Lower lobe of right lung (tissue), 2 donors: ENCODE results near the gene THUMPD3. TPM values are rescaled to one million over a fixed set of nuclear protein-coding genes. Genes with fewer than 3 reads are reported as not detected.

Experiments
- ATAC-seq, 2 donors: fragments of 200-7000 bp; cut with Tn5 transposase; one replicate each; pipeline ENCODE4 v1.9.1; 2020 to 2022; ENCODE audit warnings: mild to moderate bottlenecking in 2 of 2, moderate library complexity in 2 of 2
- DNase-seq: peaks from one replicate; pipeline ENCODE4 v3.0.0-alpha.2; 2020
- H3K27ac ChIP-seq: fragments of 200-600 bp; one replicate; pipeline ENCODE4 v1.8.0; 2022
- H3K27me3 ChIP-seq: fragments of 200-600 bp; one replicate; pipeline ENCODE4 v1.8.0; 2022; ENCODE audit warnings: low read depth
- H3K36me3 ChIP-seq: fragments of 200-600 bp; one replicate; pipeline ENCODE4 v1.8.0; 2022; ENCODE audit warnings: mild to moderate bottlenecking
- H3K4me1 ChIP-seq: fragments of 200-600 bp; one replicate; pipeline ENCODE4 v1.8.0; 2022
- H3K4me3 ChIP-seq: fragments of 200-600 bp; one replicate; pipeline ENCODE4 v1.8.0; 2022; ENCODE audit warnings: mild to moderate bottlenecking
- H3K9me3 ChIP-seq: fragments of 200-600 bp; one replicate; pipeline ENCODE4 v1.8.0; 2022
- CTCF ChIP-seq: fragments of 200-600 bp; IDR thresholded peaks from one replicate; pipeline ENCODE4 v1.8.0; 2022; ENCODE audit warnings: antibody characterized with exemption, mild to moderate bottlenecking
- intact Hi-C: fragments of 100-400 bp; cut with DNase I; formaldehyde crosslinking; loops from one replicate; pipeline ENCODE4 v1.11.0; 2022
- total RNA-seq: library from RNA; stranded (reverse); fragmentation: NEBNext Ultra II Directional; extraction: Animal tissue kit (Norgen Biotek cat#: 25700); gene quantifications from one replicate; pipeline ENCODE4 v1.2.1, GENCODE V29; 2021
- donor health status: DM: no; HTN: yes; CAD: no; lungs with severe emphysema.

THUMPD3 gene
- total RNA-seq, 1 donor from 2014 or later = 29.2 TPM

GRCh38 chr3:9327578-9327977 is 35.3 kb upstream of the THUMPD3 start:
- TF ChIP-seq CTCF = no peak

GRCh38 chr3:9330166-9330703 is 32.6 kb upstream of the THUMPD3 start:
- no peaks in the 10 kb centered on the region for H3K9me3 ChIP-seq
- DNase-seq = no peak
- H3K27ac ChIP-seq = no peak overlapping the region
- no peak for ATAC-seq
- no peak overlapping the region for H3K4me3 ChIP-seq
- no peak for TF ChIP-seq CTCF
- no peaks in the 10 kb centered on the region for H3K4me1 ChIP-seq
- H3K36me3 ChIP-seq = no peaks in the 10 kb centered on the region
- H3K27me3 ChIP-seq = no peaks in the 10 kb centered on the region
- intact Hi-C loops = no loop called here

More at GRCh38 chr3:9327578-9327977, 35.3 kb upstream of the THUMPD3 start:
- Histone ChIP-seq H3K27me3 (no peaks in the 10 kb centered on the region), H3K4me1 (no peaks in the 10 kb centered on the region), H3K4me3 (no peak overlapping the region), H3K9me3 (no peaks in the 10 kb centered on the region), H3K27ac (no peak overlapping the region), H3K36me3 (no peaks in the 10 kb centered on the region)
- ATAC-seq = no peak
- DNase-seq = no peak
- intact Hi-C loops = no loop called here

- TF ChIP-seq CTCF = no peak
- ATAC-seq = no peak
- H3K4me1 ChIP-seq = no peaks in the 10 kb centered on the region
These were observed 31.7 kb upstream of the THUMPD3 start for GRCh38 chr3:9331171-9331570.

GRCh38 chr3:9332250-9333030 is 30.4 kb upstream of the THUMPD3 start:
- Histone ChIP-seq H3K9me3 (no peaks in the 10 kb centered on the region), H3K27me3 (no peaks in the 10 kb centered on the region), H3K4me1 (no peaks in the 10 kb centered on the region), H3K27ac (no peak overlapping the region), H3K36me3 (no peaks in the 10 kb centered on the region), H3K4me3 (no peak overlapping the region)
- ATAC-seq (no peak), DNase-seq (no peak)
- intact Hi-C loops = no loop called here
- no peak for TF ChIP-seq CTCF

More at GRCh38 chr3:9331171-9331570, 31.7 kb upstream of the THUMPD3 start:
- no peak overlapping the region for H3K4me3 ChIP-seq
- DNase-seq = no peak
- H3K27me3 ChIP-seq = no peaks in the 10 kb centered on the region
- H3K36me3 ChIP-seq = no peaks in the 10 kb centered on the region
- H3K27ac ChIP-seq = no peak overlapping the region
- H3K9me3 ChIP-seq = no peaks in the 10 kb centered on the region
- intact Hi-C loops = no loop called here

GRCh38 chr3:9339761-9340471 is 22.9 kb upstream of the THUMPD3 start:
- no peaks in the 10 kb centered on the region for H3K4me1 ChIP-seq
- H3K27ac ChIP-seq = no peak overlapping the region
- DNase-seq (no peak), ATAC-seq (no peak)
- H3K9me3 ChIP-seq = no peaks in the 10 kb centered on the region
- H3K27me3 ChIP-seq = no peaks in the 10 kb centered on the region
- intact Hi-C loops = no loop called here
- H3K4me3 ChIP-seq = no peak overlapping the region
- TF ChIP-seq CTCF = no peak
- no peaks in the 10 kb centered on the region for H3K36me3 ChIP-seq
